Spleen (tissue), 7 donors: ENCODE measurements around the gene LRRC53.

Experiments
- CTCF ChIP-seq, 11 experiments: fragments of 200-600 bp in 7 of 11; fragments of 450-650 bp in 4 of 11; sonication (generic) in 4 of 11; IDR thresholded peaks in 8 of 11; conservative IDR thresholded peaks in 3 of 11; 1 replicate in 7 of 11; 2 replicates in 4 of 11; pipeline versions ENCODE4 v1.4.0 to v1.8.0; 2016 to 2021; ENCODE audit warnings: antibody characterized with exemption in 11 of 11, inconsistent platforms in 4 of 11, mild to moderate bottlenecking in 1 of 11
- POLR2A ChIP-seq, 3 donors: fragments of 450-650 bp; IDR thresholded peaks; one replicate each; pipeline ENCODE4 v1.5.1; 2017; ENCODE audit warnings: antibody characterized with exemption in 3 of 3, mild to moderate bottlenecking in 1 of 3
- POLR2AphosphoS5 ChIP-seq, 3 donors: sonication (generic); formaldehyde crosslinking; IDR thresholded peaks; one replicate each; pipeline ENCODE4 v1.5.1; 2017; ENCODE audit warnings: antibody characterized with exemption in 3 of 3
- donor health status: DM: no; HTN: no; CAD: no; lungs with moderate emphysema.
- donor health status: DM: no; HTN: no; CAD: no.
- donor health status: DM: no; HTN: no; CAD: no.

DNA sequence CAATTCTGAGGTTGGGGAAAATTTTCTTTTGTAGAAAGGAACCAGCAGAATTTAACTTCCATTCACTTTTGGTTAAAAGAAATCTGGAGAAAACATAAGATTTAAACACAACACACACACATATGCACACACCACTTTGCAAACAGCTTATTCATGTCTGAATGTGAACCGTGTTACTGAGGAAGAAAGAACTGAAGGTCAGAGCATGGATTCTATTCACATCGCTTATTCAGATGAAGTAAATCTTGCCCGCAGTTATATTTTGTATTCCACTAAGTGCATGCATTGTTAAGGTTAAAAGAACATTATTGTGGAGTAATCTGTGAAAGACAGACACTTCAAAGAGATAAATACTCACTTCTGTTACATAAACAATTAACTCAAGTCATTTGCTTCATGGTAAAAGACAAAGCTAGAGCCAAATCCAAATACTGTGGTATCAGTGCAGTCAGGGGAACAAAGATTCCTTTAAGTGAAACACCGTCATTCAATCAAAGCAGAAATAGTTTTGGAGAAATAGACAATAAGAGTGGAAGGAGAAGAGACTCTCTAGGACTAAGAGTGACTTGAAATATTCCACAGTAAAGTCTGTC lies 82.0 kb downstream of the LRRC53 start:
- TF ChIP-seq CTCF (IDR thresholded peaks at IDR 0.05 in 8 of 11, conservative IDR thresholded peaks at IDR 0.05 in 3 of 11) = no peak
- no peak for TF ChIP-seq POLR2AphosphoS5 (IDR thresholded peaks at IDR 0.05)
- TF ChIP-seq POLR2A (IDR thresholded peaks at IDR 0.05) = no peak
